WTC11 (cell line): ENCODE data around the gene EXPH5. TPM values are rescaled to one million over a fixed set of nuclear protein-coding genes. Genes with fewer than 3 reads are reported as not detected.
"Not testable (repeated sequence)": the region's sequence is repeated elsewhere in the genome, so short reads cannot be mapped to it uniquely, and the experiment has no call there.

Experiments used
- ATAC-seq: fragments of 200-7000 bp; cut with Tn5 transposase; 2 replicates; pipeline ENCODE4 v1.10.0; 2021; ENCODE audit warnings: mild to moderate bottlenecking, moderate library complexity
- CTCF ChIA-PET: fragments of 300-600 bp; sonication (Branson Sonifier 250); formaldehyde crosslinking; loops from one replicate; lab custom pipeline; 2021; ENCODE audit warnings: antibody characterized with exemption; lab: Charles Lee
- POLR2A ChIA-PET: fragments of 350-600 bp; sonication (Branson Sonifier 250); formaldehyde crosslinking; loops from one replicate; lab custom pipeline; 2021; ENCODE audit warnings: antibody characterized with exemption; lab: Charles Lee
- DNase-seq: peaks from one replicate; pipeline ENCODE4 v3.0.0; 2021; ENCODE audit warnings: low spot score
- H3K27ac Mint-ChIP-seq: 2 replicates; pipeline ENCODE4 v1.8.0; 2021; ENCODE audit warnings: mixed read lengths
- H3K27me3 Mint-ChIP-seq: 2 replicates; pipeline ENCODE4 v1.8.0; 2021; ENCODE audit warnings: low read depth, mild to moderate bottlenecking, moderate library complexity, mixed read lengths
- H3K36me3 Mint-ChIP-seq: 2 replicates; pipeline ENCODE4 v1.8.0; 2021; ENCODE audit warnings: mixed read lengths
- H3K4me1 Mint-ChIP-seq: 2 replicates; pipeline ENCODE4 v1.8.0; 2022; ENCODE audit warnings: mixed read lengths
- H3K4me3 Mint-ChIP-seq: 2 replicates; pipeline ENCODE4 v1.8.0; 2021; ENCODE audit warnings: mild to moderate bottlenecking, moderate library complexity, mixed read lengths
- H3K9me3 Mint-ChIP-seq: 2 replicates; pipeline ENCODE4 v1.8.0; 2021; ENCODE audit warnings: mixed read lengths
- E2F5 ChIP-seq: sonication (generic); formaldehyde crosslinking; IDR thresholded peaks from 2 replicates; pipeline ENCODE4 v1.8.1; 2022; ENCODE audit warnings: mild to moderate bottlenecking, moderate library complexity, missing genetic modification reagents
- EMX1 ChIP-seq: fragments of 250-450 bp; sonication (Bioruptor Pico); IDR thresholded peaks from 2 replicates; pipeline ENCODE4 v1.8.0; 2021; ENCODE audit warnings: mild to moderate bottlenecking
- GRHL2 ChIP-seq: fragments of 250-450 bp; sonication (Bioruptor Pico); IDR thresholded peaks from 2 replicates; pipeline ENCODE4 v1.8.0; 2022; ENCODE audit warnings: mild to moderate bottlenecking, moderate library complexity; ENCODE audit not compliant: insufficient replicate concordance, severe bottlenecking
- JUN ChIP-seq: sonication (generic); formaldehyde crosslinking; IDR thresholded peaks from 2 replicates; pipeline ENCODE4 v1.8.0; 2023; ENCODE audit warnings: mild to moderate bottlenecking, missing genetic modification reagents
- KAT7 ChIP-seq: sonication (generic); formaldehyde crosslinking; IDR thresholded peaks from 2 replicates; pipeline ENCODE4 v1.8.1; 2023; ENCODE audit warnings: missing genetic modification reagents, mild to moderate bottlenecking, borderline replicate concordance
- MYBL2 ChIP-seq: sonication (generic); formaldehyde crosslinking; IDR thresholded peaks from 2 replicates; pipeline ENCODE4 v1.8.1; 2023; ENCODE audit warnings: mild to moderate bottlenecking, moderate library complexity, missing genetic modification reagents
- NR2C2 ChIP-seq: sonication (generic); formaldehyde crosslinking; IDR thresholded peaks from 2 replicates; pipeline ENCODE4 v1.8.0; 2022; ENCODE audit warnings: mild to moderate bottlenecking, missing genetic modification reagents
- PRDM15 ChIP-seq: sonication (generic); formaldehyde crosslinking; IDR thresholded peaks from 2 replicates; pipeline ENCODE4 v1.8.0; 2022; ENCODE audit warnings: missing genetic modification reagents
- PRRX2 ChIP-seq: fragments of 250-450 bp; sonication (Bioruptor Pico); IDR thresholded peaks from 2 replicates; pipeline ENCODE4 v1.8.0; 2021; ENCODE audit warnings: mild to moderate bottlenecking
- SP1 ChIP-seq: sonication (generic); formaldehyde crosslinking; conservative IDR thresholded peaks from 2 replicates; pipeline ENCODE4 v1.8.1; 2022; ENCODE audit warnings: missing genetic modification reagents
- ZBTB21 ChIP-seq: sonication (generic); formaldehyde crosslinking; IDR thresholded peaks from 2 replicates; pipeline ENCODE4 v1.8.1; 2023; ENCODE audit warnings: mild to moderate bottlenecking, missing genetic modification reagents, borderline replicate concordance
- ZNF232 ChIP-seq: sonication (generic); formaldehyde crosslinking; IDR thresholded peaks from 2 replicates; pipeline ENCODE4 v1.8.0; 2022; ENCODE audit warnings: mild to moderate bottlenecking, missing genetic modification reagents
- ZNF317 ChIP-seq: sonication (generic); formaldehyde crosslinking; IDR thresholded peaks from 2 replicates; pipeline ENCODE4 v1.8.1; 2023; ENCODE audit warnings: low read depth, mild to moderate bottlenecking, moderate library complexity, missing genetic modification reagents, borderline replicate concordance
- ZNF416 ChIP-seq: fragments of 250-450 bp; sonication (Bioruptor Pico); IDR thresholded peaks from 2 replicates; pipeline ENCODE4 v1.9.0; 2021; ENCODE audit warnings: mild to moderate bottlenecking, inconsistent platforms
- ZNF671 ChIP-seq: fragments of 250-450 bp; sonication (Bioruptor Pico); IDR thresholded peaks from 2 replicates; pipeline ENCODE4 v1.8.0; 2021; ENCODE audit warnings: mild to moderate bottlenecking
- ZSCAN18 ChIP-seq: fragments of 250-450 bp; sonication (Bioruptor Pico); IDR thresholded peaks from 2 replicates; pipeline ENCODE4 v2.1.2; 2022; ENCODE audit warnings: mild to moderate bottlenecking, moderate library complexity
- total RNA-seq: library from RNA; stranded (reverse); gene quantifications from 3 replicates; pipeline ENCODE4 v1.2.3, GENCODE V29; 2021
- TF ChIP-seq, protein P1 (sequence below): sonication (generic); formaldehyde crosslinking; IDR thresholded peaks from 2 replicates; pipeline ENCODE4 v1.8.1; 2022; ENCODE audit warnings: low read depth, missing genetic modification reagents, borderline replicate concordance
- TF ChIP-seq, protein P2 (sequence below): fragments of 250-450 bp; sonication (Bioruptor Pico); IDR thresholded peaks from 2 replicates; pipeline ENCODE4 v1.9.0; 2021; ENCODE audit warnings: mild to moderate bottlenecking
- TF ChIP-seq, protein P3 (sequence below): sonication (generic); formaldehyde crosslinking; IDR thresholded peaks from 2 replicates; pipeline ENCODE4 v1.8.0; 2023; ENCODE audit warnings: mild to moderate bottlenecking, missing genetic modification reagents

The EXPH5 gene
- total RNA-seq, 1 experiment from 2014 or later = 11.2 TPM

GRCh38 chr11:108586600-108586999 lies 7.0 kb downstream of the EXPH5 start (continued):
- no peak for TF ChIP-seq PRDM15 (CRISPR knock-in tag)
- TF ChIP-seq, all 79 proteins: peak for 0

DNA sequence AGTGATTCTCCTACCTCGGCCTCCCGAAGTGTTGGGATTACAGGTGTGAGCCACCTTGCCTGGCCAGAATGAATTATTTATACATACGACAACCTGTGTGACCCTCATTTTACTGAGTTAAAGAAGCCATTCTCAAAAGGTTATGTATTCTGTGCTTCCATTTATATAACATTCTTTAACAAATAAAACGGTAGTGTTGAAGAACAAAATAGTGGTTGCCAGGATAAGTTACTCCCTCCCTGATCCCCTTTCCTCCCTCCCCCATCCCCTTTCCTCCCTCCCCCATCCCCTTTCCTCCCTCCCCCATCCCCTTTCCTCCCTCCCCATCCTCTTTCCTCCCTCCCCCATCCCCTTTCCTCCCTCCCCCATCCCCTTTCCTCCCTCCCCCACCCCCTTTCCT lies 7.4 kb downstream of the EXPH5 start:
- POLR2A ChIA-PET, H3K4me3 Mint-ChIP-seq, H3K27me3 Mint-ChIP-seq, H3K9me3 Mint-ChIP-seq, CTCF ChIA-PET, H3K36me3 Mint-ChIP-seq, DNase-seq, H3K27ac Mint-ChIP-seq, ATAC-seq: not testable (repeated sequence)
- peaks cover 28% of the 10 kb centered on the region for H3K4me1 Mint-ChIP-seq

DNA sequence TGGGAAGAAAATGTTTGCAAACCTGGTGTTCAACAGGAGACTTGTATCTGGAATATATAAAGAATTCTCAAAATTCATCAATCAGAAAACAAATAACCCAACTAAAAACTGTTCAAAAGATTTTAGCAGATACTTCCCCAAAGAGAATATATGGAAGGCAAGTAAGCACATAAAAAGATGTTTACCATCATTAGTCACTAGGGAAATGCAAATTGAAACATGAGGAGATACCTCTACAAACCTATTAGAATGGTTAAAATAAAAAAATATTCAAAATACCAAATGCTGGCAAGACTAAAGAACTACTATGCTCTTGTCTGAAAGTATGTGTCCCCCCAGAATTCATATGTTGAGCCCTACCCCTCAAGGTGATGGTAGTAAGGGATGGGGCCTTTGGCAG lies 8.6 kb downstream of the EXPH5 start:
- no peak overlapping the region for H3K27ac Mint-ChIP-seq
- peaks cover 28% of the 10 kb centered on the region for H3K4me1 Mint-ChIP-seq
- POLR2A ChIA-PET = no interaction called here
- no peaks in the 10 kb centered on the region for H3K36me3 Mint-ChIP-seq
- DNase-seq (no peak), ATAC-seq (no peak)
- TF ChIP-seq ZNF671 (CRISPR knock-in tag) (no peak), ZBTB21 (no peak), PRRX2 (CRISPR knock-in tag) (no peak), NR2C2 (CRISPR knock-in tag) (no peak), ZNF416 (CRISPR knock-in tag) (no peak), GRHL2 (CRISPR knock-in tag) (no peak), ZNF232 (no peak)
- TF ChIP-seq, protein P1, sequence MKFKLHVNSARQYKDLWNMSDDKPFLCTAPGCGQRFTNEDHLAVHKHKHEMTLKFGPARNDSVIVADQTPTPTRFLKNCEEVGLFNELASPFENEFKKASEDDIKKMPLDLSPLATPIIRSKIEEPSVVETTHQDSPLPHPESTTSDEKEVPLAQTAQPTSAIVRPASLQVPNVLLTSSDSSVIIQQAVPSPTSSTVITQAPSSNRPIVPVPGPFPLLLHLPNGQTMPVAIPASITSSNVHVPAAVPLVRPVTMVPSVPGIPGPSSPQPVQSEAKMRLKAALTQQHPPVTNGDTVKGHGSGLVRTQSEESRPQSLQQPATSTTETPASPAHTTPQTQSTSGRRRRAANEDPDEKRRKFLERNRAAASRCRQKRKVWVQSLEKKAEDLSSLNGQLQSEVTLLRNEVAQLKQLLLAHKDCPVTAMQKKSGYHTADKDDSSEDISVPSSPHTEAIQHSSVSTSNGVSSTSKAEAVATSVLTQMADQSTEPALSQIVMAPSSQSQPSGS (CRISPR knock-in tag) = no peak
- no peak overlapping the region for H3K4me3 Mint-ChIP-seq
- peaks cover 3% of the 10 kb centered on the region; the same call in 1 of the 2 replicates for H3K9me3 Mint-ChIP-seq
- no peaks in the 10 kb centered on the region for H3K27me3 Mint-ChIP-seq
- CTCF ChIA-PET = no interaction called here

DNA sequence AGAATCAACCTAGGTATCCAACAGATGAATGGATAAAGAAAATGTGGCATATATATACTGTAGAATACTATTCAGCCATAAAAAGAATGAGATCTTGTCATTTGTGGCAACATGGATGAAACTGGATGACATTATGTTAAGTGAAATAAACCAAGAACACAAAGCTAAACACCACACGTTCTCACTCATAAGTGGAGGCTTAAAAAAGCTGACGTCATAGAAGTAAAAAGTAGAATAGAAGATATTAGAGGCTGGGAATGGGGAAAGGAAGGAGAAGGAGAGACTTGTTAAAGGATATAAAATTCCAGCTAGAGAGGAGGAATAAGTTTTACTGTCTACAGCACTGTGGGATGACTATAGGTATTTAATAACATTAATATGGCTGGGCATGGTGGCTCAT lies 12.9 kb downstream of the EXPH5 start:
- DNase-seq = no peak
- H3K36me3 Mint-ChIP-seq = no peaks in the 10 kb centered on the region
- POLR2A ChIA-PET = no interaction called here
- H3K9me3 Mint-ChIP-seq = peaks cover 3% of the 10 kb centered on the region; the same call in 1 of the 2 replicates
- H3K27me3 Mint-ChIP-seq = no peaks in the 10 kb centered on the region
- H3K4me1 Mint-ChIP-seq = peaks cover 14% of the 10 kb centered on the region
- CTCF ChIA-PET = no interaction called here
- H3K27ac Mint-ChIP-seq = no peak overlapping the region
- H3K4me3 Mint-ChIP-seq = no peak overlapping the region
- ATAC-seq = no peak
- no peak for TF ChIP-seq KAT7 (CRISPR knock-in tag)
- no peak for TF ChIP-seq E2F5 (CRISPR knock-in tag)
- no peak for TF ChIP-seq EMX1 (CRISPR knock-in tag)
- TF ChIP-seq, protein P2, sequence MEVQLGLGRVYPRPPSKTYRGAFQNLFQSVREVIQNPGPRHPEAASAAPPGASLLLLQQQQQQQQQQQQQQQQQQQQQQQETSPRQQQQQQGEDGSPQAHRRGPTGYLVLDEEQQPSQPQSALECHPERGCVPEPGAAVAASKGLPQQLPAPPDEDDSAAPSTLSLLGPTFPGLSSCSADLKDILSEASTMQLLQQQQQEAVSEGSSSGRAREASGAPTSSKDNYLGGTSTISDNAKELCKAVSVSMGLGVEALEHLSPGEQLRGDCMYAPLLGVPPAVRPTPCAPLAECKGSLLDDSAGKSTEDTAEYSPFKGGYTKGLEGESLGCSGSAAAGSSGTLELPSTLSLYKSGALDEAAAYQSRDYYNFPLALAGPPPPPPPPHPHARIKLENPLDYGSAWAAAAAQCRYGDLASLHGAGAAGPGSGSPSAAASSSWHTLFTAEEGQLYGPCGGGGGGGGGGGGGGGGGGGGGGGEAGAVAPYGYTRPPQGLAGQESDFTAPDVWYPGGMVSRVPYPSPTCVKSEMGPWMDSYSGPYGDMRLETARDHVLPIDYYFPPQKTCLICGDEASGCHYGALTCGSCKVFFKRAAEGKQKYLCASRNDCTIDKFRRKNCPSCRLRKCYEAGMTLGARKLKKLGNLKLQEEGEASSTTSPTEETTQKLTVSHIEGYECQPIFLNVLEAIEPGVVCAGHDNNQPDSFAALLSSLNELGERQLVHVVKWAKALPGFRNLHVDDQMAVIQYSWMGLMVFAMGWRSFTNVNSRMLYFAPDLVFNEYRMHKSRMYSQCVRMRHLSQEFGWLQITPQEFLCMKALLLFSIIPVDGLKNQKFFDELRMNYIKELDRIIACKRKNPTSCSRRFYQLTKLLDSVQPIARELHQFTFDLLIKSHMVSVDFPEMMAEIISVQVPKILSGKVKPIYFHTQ (CRISPR knock-in tag) = no peak
- TF ChIP-seq MYBL2 = no peak
- TF ChIP-seq SP1 = no peak
- no peak for TF ChIP-seq JUN (CRISPR knock-in tag)
- TF ChIP-seq, protein P3, sequence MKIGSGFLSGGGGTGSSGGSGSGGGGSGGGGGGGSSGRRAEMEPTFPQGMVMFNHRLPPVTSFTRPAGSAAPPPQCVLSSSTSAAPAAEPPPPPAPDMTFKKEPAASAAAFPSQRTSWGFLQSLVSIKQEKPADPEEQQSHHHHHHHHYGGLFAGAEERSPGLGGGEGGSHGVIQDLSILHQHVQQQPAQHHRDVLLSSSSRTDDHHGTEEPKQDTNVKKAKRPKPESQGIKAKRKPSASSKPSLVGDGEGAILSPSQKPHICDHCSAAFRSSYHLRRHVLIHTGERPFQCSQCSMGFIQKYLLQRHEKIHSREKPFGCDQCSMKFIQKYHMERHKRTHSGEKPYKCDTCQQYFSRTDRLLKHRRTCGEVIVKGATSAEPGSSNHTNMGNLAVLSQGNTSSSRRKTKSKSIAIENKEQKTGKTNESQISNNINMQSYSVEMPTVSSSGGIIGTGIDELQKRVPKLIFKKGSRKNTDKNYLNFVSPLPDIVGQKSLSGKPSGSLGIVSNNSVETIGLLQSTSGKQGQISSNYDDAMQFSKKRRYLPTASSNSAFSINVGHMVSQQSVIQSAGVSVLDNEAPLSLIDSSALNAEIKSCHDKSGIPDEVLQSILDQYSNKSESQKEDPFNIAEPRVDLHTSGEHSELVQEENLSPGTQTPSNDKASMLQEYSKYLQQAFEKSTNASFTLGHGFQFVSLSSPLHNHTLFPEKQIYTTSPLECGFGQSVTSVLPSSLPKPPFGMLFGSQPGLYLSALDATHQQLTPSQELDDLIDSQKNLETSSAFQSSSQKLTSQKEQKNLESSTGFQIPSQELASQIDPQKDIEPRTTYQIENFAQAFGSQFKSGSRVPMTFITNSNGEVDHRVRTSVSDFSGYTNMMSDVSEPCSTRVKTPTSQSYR = no peak
- no peak for TF ChIP-seq ZSCAN18 (CRISPR knock-in tag)
- no peak for TF ChIP-seq ZNF317
